ENCODE measurements around the gene JPH3.
A peak's percentile ranks its signal among the peaks of the same experiment; 100 is the strongest.

Gene JPH3

GRCh38 chr16:87602821-87603683, 744 bp downstream of the JPH3 start:
- no peaks in the 10 kb centered on the region for H3K36me3 ChIP-seq (ENCODE audit: insufficient read depth, insufficient read length, low read length)
- H3K9ac ChIP-seq (ENCODE audit: insufficient read length, low read depth) = peak overlapping the region; percentile 92
- no peak for TF ChIP-seq SUZ12 (IDR thresholded peaks at IDR 0.05; ENCODE audit: extremely low read depth, insufficient read depth, insufficient read length)
- TF ChIP-seq YY1 (IDR thresholded peaks at IDR 0.05; ENCODE audit: insufficient read depth, insufficient read length) = no peak
- TF ChIP-seq ZNF274 (IDR thresholded peaks at IDR 0.05; ENCODE audit: low read depth, low read length) = no peak
- H3K9me3 ChIP-seq (ENCODE audit: insufficient read depth, low read length) = no peaks in the 10 kb centered on the region
- peaks cover 13% of the 10 kb centered on the region for H3K4me1 ChIP-seq (ENCODE audit: insufficient read depth, insufficient read length)
- peak overlapping the region; percentile 79 for H3K4me3 ChIP-seq (ENCODE audit: insufficient read length, low read depth)
- no peak for DNase-seq (ENCODE audit: low read depth, low spot score)
- H3K27me3 ChIP-seq (ENCODE audit: insufficient read depth, insufficient read length) = peaks cover 37% of the 10 kb centered on the region

DNA sequence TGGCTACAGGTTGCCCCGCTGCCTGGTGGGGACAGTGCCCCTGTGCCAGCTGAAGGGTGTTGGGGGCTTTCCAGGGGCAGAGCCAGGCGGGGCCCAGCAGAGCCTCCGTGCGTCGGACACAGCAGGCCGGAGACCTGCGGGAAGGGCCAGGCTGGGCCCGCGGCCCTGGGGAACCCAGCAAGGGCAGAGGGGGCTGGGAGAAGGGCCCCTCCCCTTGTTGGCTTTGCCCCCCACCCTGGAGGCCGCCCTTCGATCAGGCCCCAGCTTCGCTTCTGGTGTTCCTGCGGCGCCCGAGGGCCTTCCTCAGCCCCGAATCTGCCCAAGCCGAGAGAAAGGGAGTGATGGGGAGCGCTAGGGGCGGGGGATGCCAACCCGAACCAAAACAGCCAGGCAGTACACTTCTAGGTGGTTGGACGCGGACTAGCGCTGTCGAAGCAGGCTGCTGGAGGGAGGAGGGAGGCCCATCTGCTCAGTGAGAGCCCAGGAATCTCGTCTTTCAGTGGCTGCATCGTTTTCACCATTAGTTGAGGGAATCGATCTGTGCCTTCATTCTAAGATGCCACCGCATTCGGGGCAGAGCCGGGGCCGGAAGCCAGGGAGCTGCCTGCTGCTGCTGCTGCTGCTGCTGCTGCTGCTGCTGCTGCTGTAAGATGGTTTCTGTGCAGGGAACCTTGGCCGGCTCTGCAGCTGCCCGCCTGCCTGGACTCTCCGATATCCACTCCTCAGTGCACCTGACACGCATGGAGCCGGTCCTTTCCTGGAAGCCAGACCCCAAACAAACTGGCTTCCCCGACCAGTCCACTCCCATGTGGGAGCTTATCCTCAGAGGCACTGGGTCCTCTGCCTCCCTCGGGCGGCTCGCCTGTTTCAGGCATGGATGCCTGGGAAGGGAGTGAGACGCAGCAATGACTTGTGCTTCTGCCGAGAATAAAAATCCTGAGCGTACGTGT, 1.7 kb downstream of the JPH3 start:
- Histone ChIP-seq H3K4me1 (ENCODE audit: insufficient read depth, insufficient read length) (peaks cover 13% of the 10 kb centered on the region), H3K9ac (ENCODE audit: insufficient read length, low read depth) (peak overlapping the region; percentile 92), H3K27me3 (ENCODE audit: insufficient read depth, insufficient read length) (peaks cover 37% of the 10 kb centered on the region), H3K4me3 (ENCODE audit: insufficient read length, low read depth) (peak overlapping the region; percentile 79), H3K36me3 (ENCODE audit: insufficient read depth, insufficient read length, low read length) (peaks cover 2% of the 10 kb centered on the region), H3K9me3 (ENCODE audit: insufficient read depth, low read length) (no peaks in the 10 kb centered on the region)
- no peak for DNase-seq (ENCODE audit: low read depth, low spot score)
- TF ChIP-seq ZNF274 (IDR thresholded peaks at IDR 0.05; ENCODE audit: low read depth, low read length) (no peak), SUZ12 (IDR thresholded peaks at IDR 0.05; ENCODE audit: extremely low read depth, insufficient read depth, insufficient read length) (no peak)

GRCh38 chr16:87604634-87605111, 2.4 kb downstream of the JPH3 start:
- H3K27me3 ChIP-seq (ENCODE audit: insufficient read depth, insufficient read length) = peaks cover 37% of the 10 kb centered on the region
- no peaks in the 10 kb centered on the region for H3K9me3 ChIP-seq (ENCODE audit: insufficient read depth, low read length)
- H3K36me3 ChIP-seq (ENCODE audit: insufficient read depth, insufficient read length, low read length) = peaks cover 3% of the 10 kb centered on the region
- no peak for DNase-seq (ENCODE audit: low read depth, low spot score)
- no peak overlapping the region for H3K4me3 ChIP-seq (ENCODE audit: insufficient read length, low read depth)
- TF ChIP-seq YY1 (IDR thresholded peaks at IDR 0.05; ENCODE audit: insufficient read depth, insufficient read length) = no peak
- TF ChIP-seq SUZ12 (IDR thresholded peaks at IDR 0.05; ENCODE audit: extremely low read depth, insufficient read depth, insufficient read length) = no peak
- no peak for TF ChIP-seq ZNF274 (IDR thresholded peaks at IDR 0.05; ENCODE audit: low read depth, low read length)
- H3K4me1 ChIP-seq (ENCODE audit: insufficient read depth, insufficient read length) = peaks cover 11% of the 10 kb centered on the region
- H3K9ac ChIP-seq (ENCODE audit: insufficient read length, low read depth) = peak overlapping the region; percentile 51

DNA sequence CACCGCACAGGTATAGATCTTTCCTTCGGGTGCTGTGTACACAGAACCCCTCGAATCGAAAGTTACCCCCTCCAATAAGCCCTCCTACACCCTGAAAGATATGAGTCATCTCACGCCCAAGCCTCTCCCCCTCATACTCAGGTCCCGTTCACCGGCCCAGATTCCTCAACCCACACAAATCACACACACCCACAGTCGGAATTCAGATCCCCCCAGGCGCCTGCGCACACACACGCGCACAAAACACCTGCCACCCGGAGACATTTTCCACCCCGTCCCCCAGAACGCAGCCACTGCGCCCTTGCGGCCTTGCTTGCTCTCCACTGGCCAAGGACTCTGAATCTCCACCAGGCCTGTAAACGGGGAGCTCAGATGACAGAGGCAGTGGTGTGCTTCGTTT, 4.9 kb downstream of the JPH3 start:
- Histone ChIP-seq H3K4me1 (ENCODE audit: insufficient read depth, insufficient read length) (peaks cover 11% of the 10 kb centered on the region), H3K9me3 (ENCODE audit: insufficient read depth, low read length) (no peaks in the 10 kb centered on the region), H3K4me3 (ENCODE audit: insufficient read length, low read depth) (no peak overlapping the region), H3K36me3 (ENCODE audit: insufficient read depth, insufficient read length, low read length) (peaks cover 3% of the 10 kb centered on the region), H3K27me3 (ENCODE audit: insufficient read depth, insufficient read length) (peaks cover 30% of the 10 kb centered on the region), H3K9ac (ENCODE audit: insufficient read length, low read depth) (no peak overlapping the region)
- DNase-seq (ENCODE audit: low read depth, low spot score) = no peak
- TF ChIP-seq ZNF274 (IDR thresholded peaks at IDR 0.05; ENCODE audit: low read depth, low read length) (no peak), YY1 (IDR thresholded peaks at IDR 0.05; ENCODE audit: insufficient read depth, insufficient read length) (no peak), SUZ12 (IDR thresholded peaks at IDR 0.05; ENCODE audit: extremely low read depth, insufficient read depth, insufficient read length) (no peak)

DNA sequence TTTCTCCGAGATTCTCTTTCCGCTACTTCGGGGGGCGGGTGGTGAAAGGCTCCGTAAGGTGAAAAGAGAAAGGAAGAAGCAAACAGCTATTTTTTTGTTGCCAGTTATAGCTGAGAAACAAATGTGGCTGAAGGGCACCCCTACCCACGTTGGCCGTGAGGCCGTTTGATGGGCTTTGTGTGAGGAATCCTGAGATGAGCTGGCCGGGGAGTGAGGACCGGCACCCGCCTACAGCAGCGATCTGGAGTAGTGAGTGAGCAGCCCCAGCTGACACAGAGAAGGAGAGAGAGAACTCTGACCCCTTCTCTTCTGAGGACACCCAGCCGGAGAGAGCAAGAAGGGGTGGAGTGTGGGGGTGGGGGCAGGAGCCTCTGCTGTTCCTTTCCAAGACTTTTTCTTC, 5.6 kb downstream of the JPH3 start:
- Histone ChIP-seq H3K4me1 (ENCODE audit: insufficient read depth, insufficient read length) (peaks cover 11% of the 10 kb centered on the region), H3K4me3 (ENCODE audit: insufficient read length, low read depth) (no peak overlapping the region), H3K27me3 (ENCODE audit: insufficient read depth, insufficient read length) (peaks cover 30% of the 10 kb centered on the region), H3K36me3 (ENCODE audit: insufficient read depth, insufficient read length, low read length) (peaks cover 3% of the 10 kb centered on the region), H3K9ac (ENCODE audit: insufficient read length, low read depth) (no peak overlapping the region), H3K9me3 (ENCODE audit: insufficient read depth, low read length) (no peaks in the 10 kb centered on the region)
- no peak for DNase-seq (ENCODE audit: low read depth, low spot score)
- TF ChIP-seq ZNF274 (IDR thresholded peaks at IDR 0.05; ENCODE audit: low read depth, low read length) = no peak
- TF ChIP-seq YY1 (IDR thresholded peaks at IDR 0.05; ENCODE audit: insufficient read depth, insufficient read length) = no peak
- no peak for TF ChIP-seq SUZ12 (IDR thresholded peaks at IDR 0.05; ENCODE audit: extremely low read depth, insufficient read depth, insufficient read length)

DNA sequence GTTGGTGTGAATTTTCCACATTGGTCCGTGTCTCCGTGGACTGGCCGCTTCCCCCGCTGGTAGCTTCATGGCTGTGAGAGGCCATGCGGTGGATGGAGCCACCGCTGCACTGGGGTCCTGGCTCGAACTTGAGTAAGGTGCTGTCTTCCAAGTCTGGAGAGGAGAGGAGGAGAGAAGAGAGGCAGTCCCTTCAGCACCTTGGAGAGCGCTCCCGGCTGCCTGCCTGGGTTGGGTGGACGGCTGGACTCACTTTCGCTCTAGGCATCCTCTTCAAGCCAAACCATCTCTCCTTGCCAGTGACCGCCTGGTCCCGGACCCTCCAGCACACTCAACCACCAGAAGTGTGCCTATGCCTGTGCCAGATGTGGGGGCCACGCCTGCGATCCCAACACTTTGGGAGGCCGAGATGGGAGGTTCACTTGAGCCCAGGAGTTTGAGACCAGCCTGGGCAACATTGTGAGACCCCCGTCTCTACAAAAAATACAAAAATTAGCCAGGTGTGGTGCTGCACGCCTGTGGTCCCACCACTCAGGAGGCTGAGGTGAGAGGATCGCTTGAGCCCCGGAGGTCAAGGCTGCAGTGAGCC, 6.2 kb downstream of the JPH3 start:
- peaks cover 3% of the 10 kb centered on the region for H3K36me3 ChIP-seq (ENCODE audit: insufficient read depth, insufficient read length, low read length)

More for the DNA sequence above, 6.2 kb downstream of the JPH3 start:
- Histone ChIP-seq H3K4me3 (ENCODE audit: insufficient read length, low read depth) (no peak overlapping the region), H3K4me1 (ENCODE audit: insufficient read depth, insufficient read length) (peaks cover 11% of the 10 kb centered on the region), H3K9ac (ENCODE audit: insufficient read length, low read depth) (no peak overlapping the region), H3K9me3 (ENCODE audit: insufficient read depth, low read length) (no peaks in the 10 kb centered on the region), H3K27me3 (ENCODE audit: insufficient read depth, insufficient read length) (peaks cover 24% of the 10 kb centered on the region)
- TF ChIP-seq ZNF274 (IDR thresholded peaks at IDR 0.05; ENCODE audit: low read depth, low read length) (no peak), YY1 (IDR thresholded peaks at IDR 0.05; ENCODE audit: insufficient read depth, insufficient read length) (no peak), SUZ12 (IDR thresholded peaks at IDR 0.05; ENCODE audit: extremely low read depth, insufficient read depth, insufficient read length) (no peak)
- peak; percentile 56 for DNase-seq (ENCODE audit: low read depth, low spot score)
